Esophagus muscularis mucosa (tissue), 3 donors: ENCODE data around the gene GDF7.

Experiments used
- CTCF ChIP-seq, 3 experiments: fragments of 200-600 bp in 2 of 3; fragments of 450-650 bp in 1 of 3; sonication (generic) in 2 of 3; IDR thresholded peaks; one replicate each; pipeline ENCODE4 v1.5.1; 2017 to 2019; ENCODE audit warnings: antibody characterized with exemption in 3 of 3, mild to moderate bottlenecking in 2 of 3, moderate library complexity in 1 of 3
- POLR2A ChIP-seq: fragments of 450-650 bp; IDR thresholded peaks from one replicate; pipeline ENCODE4 v1.6.1; 2017; ENCODE audit warnings: antibody characterized with exemption, moderate library complexity, mild to moderate bottlenecking, low read depth

- TF ChIP-seq CTCF (IDR thresholded peaks at IDR 0.05) (no peak), POLR2A (no peak)
These were observed 12.5 kb upstream of the GDF7 start for GRCh38 chr2:20654535-20654813.
